Measurements from ENCODE around the gene PLA2G3. TPM values are rescaled to one million over a fixed set of nuclear protein-coding genes. Genes with fewer than 3 reads are reported as not detected.

PLA2G3 gene
- total and polyA plus RNA-seq, 2 of the 8 experiments (the other 6 are each of a cell fraction or from before 2014, with no cell fraction given): 18.1 to 25.9 TPM

DNA sequence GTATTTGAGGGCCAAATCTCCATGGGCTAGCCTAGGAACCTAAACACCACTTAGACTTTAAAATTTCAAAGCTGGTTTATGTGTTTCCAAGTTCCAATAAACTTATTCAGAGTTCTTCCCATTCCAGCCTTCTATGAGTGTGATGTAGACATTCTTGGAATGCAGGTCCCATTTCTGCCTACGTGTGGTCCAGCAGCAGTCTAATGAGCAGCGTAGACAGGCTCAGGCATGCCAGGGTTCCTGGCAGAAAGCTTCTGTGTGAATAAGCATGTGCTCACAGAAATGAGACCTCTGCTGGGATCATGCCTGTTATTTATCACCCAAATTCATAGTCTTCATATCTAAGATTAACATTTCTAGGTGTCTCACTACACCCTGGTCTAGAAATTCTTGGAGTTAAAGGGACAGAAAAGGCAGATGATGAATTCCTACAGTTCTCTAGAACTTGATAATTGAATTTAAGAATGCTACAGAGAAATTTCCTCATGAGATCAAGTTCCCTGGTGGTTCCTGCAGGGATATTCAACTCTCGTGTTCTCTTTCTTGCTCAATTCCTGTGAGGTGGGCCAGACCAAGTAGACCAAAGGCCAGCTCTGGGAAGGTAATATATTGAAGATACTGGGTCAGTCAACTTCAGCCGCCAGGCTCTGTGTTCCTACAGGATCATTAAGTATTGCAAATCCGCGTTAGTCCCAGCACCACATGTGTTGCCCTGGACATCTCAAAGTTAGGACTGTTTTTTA lies 37.3 kb upstream of the PLA2G3 start (continued):
- no peak for TF ChIP-seq ZNF274 (IDR thresholded peaks at IDR 0.05; ENCODE audit: borderline replicate concordance, extremely low read depth, low read length)
- no peak for TF ChIP-seq YY1 (IDR thresholded peaks at IDR 0.05; ENCODE audit: low read depth, low read length)
- no peak for TF ChIP-seq NANOG (IDR thresholded peaks at IDR 0.05; ENCODE audit: insufficient read depth, low read depth, low read length, poor library complexity, severe bottlenecking)
- TF ChIP-seq, protein P1, sequence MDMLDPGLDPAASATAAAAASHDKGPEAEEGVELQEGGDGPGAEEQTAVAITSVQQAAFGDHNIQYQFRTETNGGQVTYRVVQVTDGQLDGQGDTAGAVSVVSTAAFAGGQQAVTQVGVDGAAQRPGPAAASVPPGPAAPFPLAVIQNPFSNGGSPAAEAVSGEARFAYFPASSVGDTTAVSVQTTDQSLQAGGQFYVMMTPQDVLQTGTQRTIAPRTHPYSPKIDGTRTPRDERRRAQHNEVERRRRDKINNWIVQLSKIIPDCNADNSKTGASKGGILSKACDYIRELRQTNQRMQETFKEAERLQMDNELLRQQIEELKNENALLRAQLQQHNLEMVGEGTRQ (IDR thresholded peaks at IDR 0.05; ENCODE audit: low read length): no peak
- no peak for TF ChIP-seq GTF2F1 (IDR thresholded peaks at IDR 0.05; ENCODE audit: borderline replicate concordance, low read depth, low read length)
- no peak for TF ChIP-seq CHD2 (IDR thresholded peaks at IDR 0.05; ENCODE audit: low read length)
- TF ChIP-seq, protein P2, sequence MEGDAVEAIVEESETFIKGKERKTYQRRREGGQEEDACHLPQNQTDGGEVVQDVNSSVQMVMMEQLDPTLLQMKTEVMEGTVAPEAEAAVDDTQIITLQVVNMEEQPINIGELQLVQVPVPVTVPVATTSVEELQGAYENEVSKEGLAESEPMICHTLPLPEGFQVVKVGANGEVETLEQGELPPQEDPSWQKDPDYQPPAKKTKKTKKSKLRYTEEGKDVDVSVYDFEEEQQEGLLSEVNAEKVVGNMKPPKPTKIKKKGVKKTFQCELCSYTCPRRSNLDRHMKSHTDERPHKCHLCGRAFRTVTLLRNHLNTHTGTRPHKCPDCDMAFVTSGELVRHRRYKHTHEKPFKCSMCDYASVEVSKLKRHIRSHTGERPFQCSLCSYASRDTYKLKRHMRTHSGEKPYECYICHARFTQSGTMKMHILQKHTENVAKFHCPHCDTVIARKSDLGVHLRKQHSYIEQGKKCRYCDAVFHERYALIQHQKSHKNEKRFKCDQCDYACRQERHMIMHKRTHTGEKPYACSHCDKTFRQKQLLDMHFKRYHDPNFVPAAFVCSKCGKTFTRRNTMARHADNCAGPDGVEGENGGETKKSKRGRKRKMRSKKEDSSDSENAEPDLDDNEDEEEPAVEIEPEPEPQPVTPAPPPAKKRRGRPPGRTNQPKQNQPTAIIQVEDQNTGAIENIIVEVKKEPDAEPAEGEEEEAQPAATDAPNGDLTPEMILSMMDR (IDR thresholded peaks at IDR 0.05; ENCODE audit: control extremely low read depth in 1 of 3, insufficient read depth in 1 of 3, low read depth in 1 of 3, low read length in 3 of 3): no peak
- no peak for TF ChIP-seq PHF8 (conservative IDR thresholded peaks at IDR 0.05; ENCODE audit: low read depth, low read length)
- TF ChIP-seq KDM5A (IDR thresholded peaks at IDR 0.05; ENCODE audit: low read length): no peak

Measured in H1 (cell line).